Bronchial epithelial cell (primary cell): ENCODE data around the gene SNCA. TPM values are rescaled to one million over a fixed set of nuclear protein-coding genes. Genes with fewer than 3 reads are reported as not detected.

Experiments
- DNase-seq: peaks from one replicate; pipeline ENCODE4 v3.0.0-alpha.2; 2010; ENCODE audit warnings: low read depth
- FAIRE-seq: peaks from 2 replicates; lab custom pipeline; 2011; peaks lifted over from hg19 to GRCh38; lab: Jason Lieb, UNC
- H3K27me3 ChIP-seq: 2 replicates; pipeline ENCODE4 v1.5.1; 2011; ENCODE audit warnings: low read length; ENCODE audit not compliant: control insufficient read depth, insufficient read depth
- H3K36me3 ChIP-seq: 2 replicates; pipeline ENCODE4 v1.5.1; 2011; ENCODE audit warnings: low read length; ENCODE audit not compliant: control insufficient read depth, insufficient read depth
- H3K4me3 ChIP-seq: 2 replicates; pipeline ENCODE4 v1.5.1; 2011; ENCODE audit warnings: mild to moderate bottlenecking, low read depth, low read length, control low read depth
- total RNA-seq: library from RNA; depleted of rRNA; stranded (reverse); fragments of >200 nt; gene quantifications from 2 replicates; pipeline ENCODE4 v1.2.1, GENCODE V29; 2014
- TF ChIP-seq, protein P1 (sequence below): IDR thresholded peaks from 2 replicates; pipeline ENCODE4 v1.5.1; 2011; ENCODE audit warnings: mild to moderate bottlenecking, moderate library complexity, low read length, control low read depth, inconsistent platforms; ENCODE audit not compliant: insufficient read depth, severe bottlenecking

The SNCA gene
- total RNA-seq, 1 donor from 2014 or later = 31.6 TPM

DNA sequence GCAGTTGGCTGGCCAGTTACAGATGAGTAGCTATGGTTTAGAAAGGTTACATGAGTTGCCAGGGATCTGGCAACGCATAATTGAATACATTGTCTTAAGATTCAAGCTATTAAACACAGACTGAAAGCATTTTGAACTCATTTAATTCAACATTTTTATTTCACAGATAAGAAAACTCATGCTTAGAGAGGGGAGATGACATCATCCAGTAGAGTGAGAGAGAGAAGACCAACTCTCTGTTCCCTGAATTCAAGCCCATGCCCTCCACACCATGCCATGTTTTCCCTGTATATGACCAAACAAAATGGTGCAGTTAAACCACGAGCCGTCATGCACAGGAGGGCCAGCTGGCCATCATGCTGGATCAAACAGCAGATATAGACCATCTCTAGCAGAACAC is 22.6 kb downstream of the SNCA start:
- H3K27me3 ChIP-seq = no peaks in the 10 kb centered on the region
- no peak for FAIRE-seq
- no peaks in the 10 kb centered on the region for H3K36me3 ChIP-seq
- TF ChIP-seq, protein P1, sequence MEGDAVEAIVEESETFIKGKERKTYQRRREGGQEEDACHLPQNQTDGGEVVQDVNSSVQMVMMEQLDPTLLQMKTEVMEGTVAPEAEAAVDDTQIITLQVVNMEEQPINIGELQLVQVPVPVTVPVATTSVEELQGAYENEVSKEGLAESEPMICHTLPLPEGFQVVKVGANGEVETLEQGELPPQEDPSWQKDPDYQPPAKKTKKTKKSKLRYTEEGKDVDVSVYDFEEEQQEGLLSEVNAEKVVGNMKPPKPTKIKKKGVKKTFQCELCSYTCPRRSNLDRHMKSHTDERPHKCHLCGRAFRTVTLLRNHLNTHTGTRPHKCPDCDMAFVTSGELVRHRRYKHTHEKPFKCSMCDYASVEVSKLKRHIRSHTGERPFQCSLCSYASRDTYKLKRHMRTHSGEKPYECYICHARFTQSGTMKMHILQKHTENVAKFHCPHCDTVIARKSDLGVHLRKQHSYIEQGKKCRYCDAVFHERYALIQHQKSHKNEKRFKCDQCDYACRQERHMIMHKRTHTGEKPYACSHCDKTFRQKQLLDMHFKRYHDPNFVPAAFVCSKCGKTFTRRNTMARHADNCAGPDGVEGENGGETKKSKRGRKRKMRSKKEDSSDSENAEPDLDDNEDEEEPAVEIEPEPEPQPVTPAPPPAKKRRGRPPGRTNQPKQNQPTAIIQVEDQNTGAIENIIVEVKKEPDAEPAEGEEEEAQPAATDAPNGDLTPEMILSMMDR = no peak
- DNase-seq = no peak
- no peak overlapping the region for H3K4me3 ChIP-seq

DNA sequence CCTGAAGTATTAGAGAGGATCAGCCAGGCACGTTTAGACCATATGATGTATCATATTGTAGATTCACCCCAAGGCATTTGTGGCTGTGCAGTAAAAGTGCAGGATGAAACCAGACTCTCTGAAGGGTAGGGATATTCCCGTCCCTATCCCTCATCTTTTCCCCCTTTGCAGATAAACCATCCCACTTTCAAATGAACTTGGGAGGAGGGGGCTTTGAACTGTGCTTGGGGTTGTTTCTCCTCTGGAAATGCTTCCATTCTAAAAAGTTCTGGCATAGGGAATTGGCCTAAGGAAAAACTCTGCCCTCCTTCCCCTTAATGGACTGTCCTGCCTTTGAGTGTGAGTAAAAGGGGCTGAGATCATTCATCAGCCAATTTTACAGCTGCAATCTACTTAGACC is 23.8 kb downstream of the SNCA start:
- H3K27me3 ChIP-seq = no peaks in the 10 kb centered on the region
- no peaks in the 10 kb centered on the region for H3K36me3 ChIP-seq
- TF ChIP-seq, protein P1 = no peak
- no peak overlapping the region for H3K4me3 ChIP-seq
- DNase-seq = no peak
- no peak for FAIRE-seq

DNA sequence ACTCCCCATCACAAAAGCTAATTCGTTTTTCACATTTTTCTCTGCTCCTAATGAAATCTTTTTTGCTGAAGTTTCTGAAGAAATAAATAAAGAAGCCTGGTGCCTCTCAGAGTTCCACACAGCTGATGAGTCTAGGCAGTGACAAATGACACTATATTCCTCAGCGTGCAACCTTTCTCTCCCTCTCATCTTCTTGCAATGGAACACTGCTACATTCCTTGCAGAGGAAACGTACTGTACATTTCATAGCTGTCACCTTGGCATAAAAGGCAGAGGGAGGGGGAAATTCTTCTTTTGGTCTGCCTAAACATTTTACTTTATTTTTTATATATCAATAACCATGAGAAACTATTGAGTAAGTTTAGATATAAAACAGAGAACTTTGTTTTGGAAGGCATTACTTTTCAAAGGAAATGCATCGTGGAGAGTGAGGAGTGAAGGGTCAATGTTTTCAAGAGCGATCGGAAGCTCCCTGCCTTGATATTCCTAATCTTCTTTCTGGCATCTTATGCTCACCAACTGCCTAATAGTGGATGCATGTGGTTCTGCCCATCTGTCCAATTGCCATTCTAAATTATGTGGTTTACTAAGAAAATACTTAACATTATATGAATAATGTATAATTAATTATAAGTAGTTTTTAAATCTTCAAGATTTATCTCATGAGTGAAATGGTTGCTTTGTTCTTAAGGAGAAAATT is 29.4 kb downstream of the SNCA start:
- TF ChIP-seq, protein P1 = no peak
- H3K4me3 ChIP-seq = no peak overlapping the region
- no peaks in the 10 kb centered on the region for H3K36me3 ChIP-seq
- DNase-seq (no peak), FAIRE-seq (no peak)
- H3K27me3 ChIP-seq = no peaks in the 10 kb centered on the region

DNA sequence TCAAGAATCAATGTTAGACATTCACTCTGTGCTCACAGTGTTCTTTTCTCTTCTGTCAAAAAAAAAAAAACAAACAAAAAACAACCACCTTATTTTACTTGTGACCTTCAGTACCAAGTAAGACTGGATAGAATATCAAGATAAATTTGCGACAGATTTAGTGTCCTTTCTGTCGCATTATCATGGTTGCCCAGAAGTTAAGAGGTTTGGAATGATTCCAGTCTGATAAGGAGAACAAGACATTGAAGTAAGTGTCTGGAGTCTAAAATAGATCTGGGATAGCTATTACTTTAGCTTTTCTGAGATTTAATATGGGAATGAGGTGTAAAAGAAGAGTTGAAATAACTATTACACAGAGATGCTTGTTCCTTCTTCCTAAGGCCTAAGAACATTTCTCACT is 31.7 kb downstream of the SNCA start:
- Histone ChIP-seq H3K36me3 (no peaks in the 10 kb centered on the region), H3K27me3 (no peaks in the 10 kb centered on the region), H3K4me3 (no peak overlapping the region)
- FAIRE-seq = no peak
- TF ChIP-seq, protein P1 = no peak
- DNase-seq = no peak

DNA sequence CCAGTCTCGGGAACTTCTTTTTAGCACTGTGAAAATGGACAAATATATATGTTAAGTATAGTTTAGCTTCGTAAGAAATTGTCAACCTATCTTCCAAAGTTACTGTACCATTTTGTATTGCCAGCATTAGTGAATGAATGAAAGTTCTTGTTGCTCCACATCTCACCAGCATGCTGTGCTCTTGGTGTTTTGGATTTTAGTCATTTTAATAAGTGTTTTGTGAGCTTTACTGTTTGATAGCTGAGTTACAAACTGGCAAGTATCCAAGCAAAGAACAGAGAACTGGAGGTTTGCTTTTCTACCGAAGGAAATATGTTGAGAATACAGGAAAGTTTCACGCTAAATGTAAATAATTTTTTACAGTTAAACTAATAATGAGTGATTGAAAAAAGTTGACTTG is 33.0 kb downstream of the SNCA start:
- Histone ChIP-seq H3K4me3 (no peak overlapping the region), H3K36me3 (no peaks in the 10 kb centered on the region), H3K27me3 (no peaks in the 10 kb centered on the region)
- TF ChIP-seq, protein P1 = no peak
- FAIRE-seq = no peak
- no peak for DNase-seq

DNA sequence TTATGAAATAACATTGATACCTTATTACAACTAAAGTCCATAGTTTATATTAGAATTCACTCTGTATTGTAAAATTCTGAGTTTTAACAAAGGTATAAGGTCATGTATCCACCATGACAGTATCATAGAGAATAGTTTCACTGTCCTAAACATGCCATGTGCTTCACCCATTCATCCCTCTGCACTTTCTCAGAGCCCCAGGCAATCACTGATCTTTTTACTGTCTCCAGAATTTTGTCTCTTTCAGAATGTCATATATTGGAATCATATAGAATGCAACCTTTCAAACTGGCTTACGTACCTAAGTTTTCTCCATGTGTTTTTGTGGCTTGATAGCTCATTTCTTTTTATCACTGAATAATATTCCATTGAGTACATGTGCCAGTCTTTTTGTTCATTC is 33.9 kb downstream of the SNCA start:
- TF ChIP-seq, protein P1 = no peak
- Histone ChIP-seq H3K36me3 (no peaks in the 10 kb centered on the region), H3K4me3 (no peak overlapping the region), H3K27me3 (no peaks in the 10 kb centered on the region)
- FAIRE-seq (no peak), DNase-seq (no peak)
